ENCODE results near the gene ST6GALNAC1. TPM values are rescaled to one million over a fixed set of nuclear protein-coding genes. Genes with fewer than 3 reads are reported as not detected.
"Not testable (repeated sequence)": the region's sequence is repeated elsewhere in the genome, so short reads cannot be mapped to it uniquely, and the experiment has no call there.

The ST6GALNAC1 gene
- total RNA-seq, 5 donors from 2014 or later (not counting 1 experiment from before 2014, with no cell fraction given) = 2.6 to 20.5 (median 6.6) TPM

GRCh38 chr17:76612977-76613851 lies 30.3 kb downstream of the ST6GALNAC1 start:
- Histone ChIP-seq H3K9me3 (no peaks in the 10 kb centered on the region), H3K36me3 (ENCODE audit: control insufficient read depth in 2 of 2, extremely low read depth in 1 of 2, insufficient read depth in 1 of 2, low read length in 1 of 2) (no peaks in the 10 kb centered on the region), H3K4me3 (ENCODE audit: control insufficient read depth in 1 of 2, extremely low read depth in 1 of 2, low read length in 1 of 2) (no peak overlapping the region), H3K4me1 (ENCODE audit: control insufficient read depth in 1 of 2, extremely low read depth in 1 of 2, insufficient read depth in 2 of 2, low read length in 2 of 2) (peaks cover 0 to 7% of the 10 kb centered on the region in 2 experiments), H3K27me3 (replicated peaks in 1 of 2; ENCODE audit: control insufficient read depth in 2 of 2, extremely low read depth in 1 of 2, insufficient read depth in 2 of 2, low read length in 1 of 2) (peaks cover 0 to 3% of the 10 kb centered on the region in 2 experiments), H3K27ac (ENCODE audit: low read length) (no peak overlapping the region)
- WGBS (ENCODE audit: insufficient coverage) = 81% methylated on average over 13 of the region's 17 CpGs
- Mint-ChIP-seq H3K36me3 (no peaks in the 10 kb centered on the region), H3K9me3 (no peaks in the 10 kb centered on the region), H3K27ac (no peak overlapping the region), H3K4me3 (no peak overlapping the region), H3K27me3 (peaks cover 0 to 4% of the 10 kb centered on the region in 2 donors), H3K4me1 (peaks cover 0 to 4% (median 0%) of the 10 kb centered on the region in 3 donors)
- CTCF ChIA-PET = interaction anchor here in 1 of 2 donors (0.7 kb wide), 1 partner anchor 476 kb away, joined by 3 read pairs; no protein-coding TSS in a partner anchor
- ATAC-seq (replicated peaks in 1 of 4) = no peak
- DNase-seq = no peak
- POLR2A ChIA-PET = no interaction called here

- ChIA-PET CTCF (no interaction called here), POLR2A (no interaction called here)
- Histone ChIP-seq H3K4me1 (ENCODE audit: control insufficient read depth in 1 of 2, extremely low read depth in 1 of 2, insufficient read depth in 2 of 2, low read length in 2 of 2) (peaks cover 0 to 7% of the 10 kb centered on the region in 2 experiments), H3K27ac (ENCODE audit: low read length) (no peak overlapping the region), H3K36me3 (ENCODE audit: control insufficient read depth in 2 of 2, extremely low read depth in 1 of 2, insufficient read depth in 1 of 2, low read length in 1 of 2) (no peaks in the 10 kb centered on the region), H3K4me3 (ENCODE audit: control insufficient read depth in 1 of 2, extremely low read depth in 1 of 2, low read length in 1 of 2) (no peak overlapping the region), H3K9me3 (no peaks in the 10 kb centered on the region), H3K27me3 (replicated peaks in 1 of 2; ENCODE audit: control insufficient read depth in 2 of 2, extremely low read depth in 1 of 2, insufficient read depth in 2 of 2, low read length in 1 of 2) (peaks cover 0 to 3% of the 10 kb centered on the region in 2 experiments)
- WGBS (ENCODE audit: insufficient coverage) = 100% methylated on average over 2 of the region's 4 CpGs
- Mint-ChIP-seq H3K36me3 (no peaks in the 10 kb centered on the region), H3K9me3 (no peaks in the 10 kb centered on the region), H3K27me3 (peaks cover 0 to 4% of the 10 kb centered on the region in 2 donors), H3K27ac (no peak overlapping the region), H3K4me1 (peaks cover 0 to 4% (median 0%) of the 10 kb centered on the region in 3 donors), H3K4me3 (no peak overlapping the region)
- DNase-seq (no peak), ATAC-seq (replicated peaks in 1 of 4) (no peak)
These were observed 31.1 kb downstream of the ST6GALNAC1 start for GRCh38 chr17:76612465-76612864.

- no peak overlapping the region for H3K4me3 Mint-ChIP-seq
- H3K36me3 Mint-ChIP-seq = no peaks in the 10 kb centered on the region
- H3K4me3 ChIP-seq (ENCODE audit: control insufficient read depth in 1 of 2, extremely low read depth in 1 of 2, low read length in 1 of 2) = no peak overlapping the region
- peaks cover 0 to 3% of the 10 kb centered on the region in 2 experiments for H3K27me3 ChIP-seq (replicated peaks in 1 of 2; ENCODE audit: control insufficient read depth in 2 of 2, extremely low read depth in 1 of 2, insufficient read depth in 2 of 2, low read length in 1 of 2)
- POLR2A ChIA-PET = no interaction called here
- H3K27ac ChIP-seq (ENCODE audit: low read length) = no peak overlapping the region
- 86% methylated on average over 4 of the region's 4 CpGs for WGBS (ENCODE audit: insufficient coverage)
- CTCF ChIA-PET = no interaction called here
- no peak for ATAC-seq (replicated peaks in 1 of 4)
- H3K4me1 ChIP-seq (ENCODE audit: control insufficient read depth in 1 of 2, extremely low read depth in 1 of 2, insufficient read depth in 2 of 2, low read length in 2 of 2) = peaks cover 0 to 7% of the 10 kb centered on the region in 2 experiments
- H3K27ac Mint-ChIP-seq = no peak overlapping the region
- no peak for DNase-seq
- no peaks in the 10 kb centered on the region for H3K9me3 ChIP-seq
- H3K4me1 Mint-ChIP-seq = peaks cover 0 to 4% (median 0%) of the 10 kb centered on the region in 3 donors
- no peaks in the 10 kb centered on the region for H3K36me3 ChIP-seq (ENCODE audit: control insufficient read depth in 2 of 2, extremely low read depth in 1 of 2, insufficient read depth in 1 of 2, low read length in 1 of 2)
- no peaks in the 10 kb centered on the region for H3K9me3 Mint-ChIP-seq
- peaks cover 0 to 4% of the 10 kb centered on the region in 2 donors for H3K27me3 Mint-ChIP-seq
These were observed 31.8 kb downstream of the ST6GALNAC1 start for GRCh38 chr17:76611758-76612157.

- H3K4me3 Mint-ChIP-seq; H3K27me3 Mint-ChIP-seq; H3K4me3 ChIP-seq (ENCODE audit: control insufficient read depth in 1 of 2, extremely low read depth in 1 of 2, low read length in 1 of 2); DNase-seq; H3K4me1 Mint-ChIP-seq; H3K4me1 ChIP-seq (ENCODE audit: control insufficient read depth in 1 of 2, extremely low read depth in 1 of 2, insufficient read depth in 2 of 2, low read length in 2 of 2); H3K27me3 ChIP-seq (replicated peaks in 1 of 2; ENCODE audit: control insufficient read depth in 2 of 2, extremely low read depth in 1 of 2, insufficient read depth in 2 of 2, low read length in 1 of 2); POLR2A ChIA-PET; H3K36me3 ChIP-seq (ENCODE audit: control insufficient read depth in 2 of 2, extremely low read depth in 1 of 2, insufficient read depth in 1 of 2, low read length in 1 of 2); H3K36me3 Mint-ChIP-seq; H3K27ac Mint-ChIP-seq; H3K27ac ChIP-seq (ENCODE audit: low read length); ATAC-seq (replicated peaks in 1 of 4); H3K9me3 Mint-ChIP-seq; H3K9me3 ChIP-seq: not testable (repeated sequence)
- WGBS (ENCODE audit: insufficient coverage) = 70% methylated on average over 6 of the region's 13 CpGs
- CTCF ChIA-PET = interaction anchor here in 1 of 2 donors (0.6 kb wide), 1 partner anchor 481 kb away, joined by 4 read pairs; no protein-coding TSS in a partner anchor
These were observed 32.3 kb downstream of the ST6GALNAC1 start for GRCh38 chr17:76611080-76611749.

GRCh38 chr17:76606685-76607084 lies 36.9 kb downstream of the ST6GALNAC1 start:
- H3K4me3 ChIP-seq (ENCODE audit: control insufficient read depth in 1 of 2, extremely low read depth in 1 of 2, low read length in 1 of 2); POLR2A ChIA-PET; H3K27me3 Mint-ChIP-seq; H3K36me3 ChIP-seq (ENCODE audit: control insufficient read depth in 2 of 2, extremely low read depth in 1 of 2, insufficient read depth in 1 of 2, low read length in 1 of 2); H3K4me3 Mint-ChIP-seq; H3K27ac ChIP-seq (ENCODE audit: low read length); ATAC-seq (replicated peaks in 1 of 4); H3K36me3 Mint-ChIP-seq; H3K9me3 ChIP-seq; DNase-seq; CTCF ChIA-PET; H3K9me3 Mint-ChIP-seq; H3K27ac Mint-ChIP-seq; H3K4me1 Mint-ChIP-seq; H3K4me1 ChIP-seq (ENCODE audit: control insufficient read depth in 1 of 2, extremely low read depth in 1 of 2, insufficient read depth in 2 of 2, low read length in 2 of 2): not testable (repeated sequence)
- 75% methylated on average over 1 of the region's 1 CpG for WGBS (ENCODE audit: insufficient coverage)
- H3K27me3 ChIP-seq (replicated peaks in 1 of 2; ENCODE audit: control insufficient read depth in 2 of 2, extremely low read depth in 1 of 2, insufficient read depth in 2 of 2, low read length in 1 of 2) = peaks cover 0 to 12% of the 10 kb centered on the region in 2 experiments

GRCh38 chr17:76601065-76601464 lies 42.5 kb downstream of the ST6GALNAC1 start:
- H3K27ac Mint-ChIP-seq = peak overlapping the region in 1 of 2 donors; percentile 2

More at GRCh38 chr17:76601065-76601464, 42.5 kb downstream of the ST6GALNAC1 start:
- peak overlapping the region in 1 of 3 donors; percentile 23 for H3K4me3 Mint-ChIP-seq
- ATAC-seq (replicated peaks in 1 of 4) (no peak), DNase-seq (no peak)
- peaks cover 17 to 20% (median 18%) of the 10 kb centered on the region in 3 donors for H3K4me1 Mint-ChIP-seq
- Histone ChIP-seq H3K9me3 (no peaks in the 10 kb centered on the region), H3K4me1 (ENCODE audit: control insufficient read depth in 1 of 2, extremely low read depth in 1 of 2, insufficient read depth in 2 of 2, low read length in 2 of 2) (peaks cover 6 to 16% of the 10 kb centered on the region in 2 experiments), H3K27me3 (replicated peaks in 1 of 2; ENCODE audit: control insufficient read depth in 2 of 2, extremely low read depth in 1 of 2, insufficient read depth in 2 of 2, low read length in 1 of 2) (peaks cover 0 to 41% of the 10 kb centered on the region in 2 experiments), H3K36me3 (ENCODE audit: control insufficient read depth in 2 of 2, extremely low read depth in 1 of 2, insufficient read depth in 1 of 2, low read length in 1 of 2) (no peaks in the 10 kb centered on the region), H3K4me3 (ENCODE audit: control insufficient read depth in 1 of 2, extremely low read depth in 1 of 2, low read length in 1 of 2) (no peak overlapping the region), H3K27ac (ENCODE audit: low read length) (no peak overlapping the region)
- ChIA-PET CTCF (no interaction called here), POLR2A (no interaction called here)
- no peaks in the 10 kb centered on the region for H3K36me3 Mint-ChIP-seq
- H3K9me3 Mint-ChIP-seq = no peaks in the 10 kb centered on the region
- peaks cover 0 to 8% of the 10 kb centered on the region in 2 donors for H3K27me3 Mint-ChIP-seq
- 86% methylated on average over 5 of the region's 8 CpGs for WGBS (ENCODE audit: insufficient coverage)

Data from T-cell (primary cell).